ENCODE data around the gene IRS2. TPM values are rescaled to one million over a fixed set of nuclear protein-coding genes. Genes with fewer than 3 reads are reported as not detected.
"Not testable (repeated sequence)": the region's sequence is repeated elsewhere in the genome, so short reads cannot be mapped to it uniquely, and the experiment has no call there.

IRS2 gene
- total and polyA plus RNA-seq, 4 donors, result 4.0 to 9.1 (median 6.7) TPM

GRCh38 chr13:109733550-109733949, 52.8 kb downstream of the IRS2 start (continued):
- TF ChIP-seq TAF1 (conservative IDR thresholded peaks at IDR 0.05), result no peak
- TF ChIP-seq HNF4A (conservative IDR thresholded peaks at IDR 0.05), result no peak
- no peak for TF ChIP-seq EGR1 (IDR thresholded peaks at IDR 0.05; ENCODE audit: low read depth in 2 of 2)
- TF ChIP-seq ATF3 (IDR thresholded peaks at IDR 0.05), result no peak

GRCh38 chr13:109732470-109733170, 53.8 kb downstream of the IRS2 start:
- H3K27me3 ChIP-seq (ENCODE audit: control insufficient read depth in 4 of 4, insufficient read depth in 4 of 4, low read length in 3 of 4); H3K36me3 ChIP-seq (ENCODE audit: control insufficient read depth in 4 of 4, insufficient read depth in 3 of 4, low read depth in 1 of 4, low read length in 3 of 4); H3K27ac ChIP-seq (ENCODE audit: low read depth in 1 of 2, low read length in 2 of 2); H3K4me3 ChIP-seq (ENCODE audit: low read depth in 1 of 3, low read length in 3 of 3); H3K4me1 ChIP-seq (ENCODE audit: control insufficient read depth in 4 of 4, insufficient read depth in 4 of 4, low read length in 3 of 4); H3K9ac ChIP-seq (ENCODE audit: low read depth in 1 of 2, low read length in 2 of 2); H3K9me3 ChIP-seq (ENCODE audit: control insufficient read depth in 4 of 4, low read length in 3 of 4); DNase-seq (ENCODE audit: low spot score): not testable (repeated sequence)
- 97% methylated on average over 50 of the region's 50 CpGs for WGBS

- Histone ChIP-seq H3K9ac (ENCODE audit: low read depth in 1 of 2, low read length in 2 of 2) (no peak overlapping the region), H3K36me3 (ENCODE audit: control insufficient read depth in 4 of 4, insufficient read depth in 3 of 4, low read depth in 1 of 4, low read length in 3 of 4) (no peaks in the 10 kb centered on the region), H3K9me3 (ENCODE audit: control insufficient read depth in 4 of 4, low read length in 3 of 4) (no peaks in the 10 kb centered on the region), H3K27me3 (ENCODE audit: control insufficient read depth in 4 of 4, insufficient read depth in 4 of 4, low read length in 3 of 4) (no peaks in the 10 kb centered on the region), H3K4me1 (ENCODE audit: control insufficient read depth in 4 of 4, insufficient read depth in 4 of 4, low read length in 3 of 4) (peaks cover 4 to 24% (median 22%) of the 10 kb centered on the region in 4 donors), H3K4me3 (ENCODE audit: low read depth in 1 of 3, low read length in 3 of 3) (no peak overlapping the region), H3K27ac (ENCODE audit: low read depth in 1 of 2, low read length in 2 of 2) (no peak overlapping the region)
- TF ChIP-seq REST (IDR thresholded peaks at IDR 0.05) (no peak), FOXA2 (IDR thresholded peaks at IDR 0.05) (no peak), YY1 (IDR thresholded peaks at IDR 0.05) (no peak), HNF4A (conservative IDR thresholded peaks at IDR 0.05) (no peak), RXRA (IDR thresholded peaks at IDR 0.05) (no peak), SP1 (IDR thresholded peaks at IDR 0.05) (no peak), FOXA1 (IDR thresholded peaks at IDR 0.05) (no peak), JUND (IDR thresholded peaks at IDR 0.05) (no peak), TAF1 (conservative IDR thresholded peaks at IDR 0.05) (no peak), EGR1 (IDR thresholded peaks at IDR 0.05; ENCODE audit: low read depth in 2 of 2) (no peak), NR2F2 (IDR thresholded peaks at IDR 0.05) (no peak), ZBTB33 (IDR thresholded peaks at IDR 0.05) (no peak), ATF3 (IDR thresholded peaks at IDR 0.05) (no peak), MAX (IDR thresholded peaks at IDR 0.05) (no peak), RAD21 (IDR thresholded peaks at IDR 0.05) (no peak)
- WGBS, result 90% methylated on average over 13 of the region's 13 CpGs
- no peak for DNase-seq (ENCODE audit: low spot score)
These were observed 55.5 kb downstream of the IRS2 start for GRCh38 chr13:109730812-109731335.
